AG09319 (cell line): ENCODE results near the gene DDI1.

Experiments used
- DNase-seq: peaks from one replicate; pipeline ENCODE4 v3.0.0-alpha.2; 2010; ENCODE audit warnings: low read depth; ENCODE audit errors: extremely low read depth
- CTCF ChIP-seq: IDR thresholded peaks from 2 replicates; pipeline ENCODE4 v1.5.1; 2011; ENCODE audit warnings: low read depth, mild to moderate bottlenecking, inconsistent platforms, low read length, moderate library complexity

The DDI1 gene

GRCh38 chr11:104078995-104079394 is 42.6 kb downstream of the DDI1 start:
- no peak for TF ChIP-seq CTCF
- DNase-seq = no peak

- TF ChIP-seq CTCF = no peak
- no peak for DNase-seq
Measured at GRCh38 chr11:104086621-104087020, 50.2 kb downstream of the DDI1 start.
